Activated naive CD8-positive, alpha-beta T cell treated with anti-CD3 and anti-CD28 coated beads, Interleukin-2, amount 10 ng/mL, durations not matched to agents 7 days and 5 days (primary cell): ENCODE measurements around the gene CDH4. TPM values are rescaled to one million over a fixed set of nuclear protein-coding genes. Genes with fewer than 3 reads are reported as not detected.

Experiments
- ATAC-seq: fragments of 150-1000 bp; cut with Tn5 transposase; one replicate; pipeline ENCODE4 v1.10.0; 2021; ENCODE audit warnings: low read depth, moderate library complexity
- POLR2A ChIA-PET: fragments of 350-600 bp; sonication (Branson Sonifier 250); formaldehyde crosslinking; loops from one replicate; lab custom pipeline; 2021; ENCODE audit warnings: antibody characterized with exemption; lab: Charles Lee
- DNase-seq: peaks from one replicate; pipeline ENCODE4 v3.0.0; 2021
- H3K27ac Mint-ChIP-seq: one replicate; pipeline ENCODE4 v1.8.0; 2022; ENCODE audit warnings: mild to moderate bottlenecking, mixed read lengths
- H3K27me3 Mint-ChIP-seq: one replicate; pipeline ENCODE4 v1.8.0; 2022; ENCODE audit warnings: mild to moderate bottlenecking, moderate library complexity, mixed read lengths
- H3K36me3 Mint-ChIP-seq: one replicate; pipeline ENCODE4 v1.8.0; 2021; ENCODE audit warnings: mild to moderate bottlenecking, mixed read lengths
- H3K4me1 Mint-ChIP-seq: one replicate; pipeline ENCODE4 v1.8.0; 2021; ENCODE audit warnings: mixed read lengths
- H3K4me3 Mint-ChIP-seq: one replicate; pipeline ENCODE4 v1.8.0; 2022; ENCODE audit warnings: mild to moderate bottlenecking, moderate library complexity, mixed read lengths
- H3K9me3 Mint-ChIP-seq: one replicate; pipeline ENCODE4 v1.8.0; 2021; ENCODE audit warnings: mixed read lengths
- total RNA-seq, 2 experiments: library from RNA; stranded (reverse); gene quantifications; one replicate each; pipeline ENCODE4 v1.2.3, GENCODE V29; 2021

CDH4 gene
- total RNA-seq, 2 experiments from 2014 or later = 0.14 to 0.20 TPM

DNA sequence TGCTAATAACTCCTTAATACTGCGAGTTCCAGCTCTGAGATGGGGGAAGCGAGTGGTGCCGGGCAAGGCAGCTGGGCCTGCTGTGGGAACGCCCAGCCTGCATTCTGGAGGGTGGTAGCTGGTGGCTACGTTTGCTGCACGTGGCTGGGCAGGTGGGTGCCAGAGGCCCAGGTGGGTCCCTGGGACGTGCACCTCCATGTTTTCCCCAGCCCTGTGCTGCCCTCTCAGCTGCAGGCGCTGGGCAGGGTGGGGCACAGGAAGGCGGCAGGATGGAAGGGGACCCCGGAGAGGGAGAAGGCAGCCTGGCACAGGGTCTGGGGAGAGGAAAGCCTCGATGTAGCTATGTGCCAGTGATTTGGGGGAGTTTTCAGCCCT, 388.8 kb downstream of the CDH4 start:
- DNase-seq = no peak
- H3K27ac Mint-ChIP-seq = no peak overlapping the region
- no peaks in the 10 kb centered on the region for H3K4me1 Mint-ChIP-seq
- ATAC-seq = no peak
- no peaks in the 10 kb centered on the region for H3K9me3 Mint-ChIP-seq
- no peaks in the 10 kb centered on the region for H3K36me3 Mint-ChIP-seq
- no peak overlapping the region for H3K4me3 Mint-ChIP-seq
- no peaks in the 10 kb centered on the region for H3K27me3 Mint-ChIP-seq
- POLR2A ChIA-PET = no interaction called here

DNA sequence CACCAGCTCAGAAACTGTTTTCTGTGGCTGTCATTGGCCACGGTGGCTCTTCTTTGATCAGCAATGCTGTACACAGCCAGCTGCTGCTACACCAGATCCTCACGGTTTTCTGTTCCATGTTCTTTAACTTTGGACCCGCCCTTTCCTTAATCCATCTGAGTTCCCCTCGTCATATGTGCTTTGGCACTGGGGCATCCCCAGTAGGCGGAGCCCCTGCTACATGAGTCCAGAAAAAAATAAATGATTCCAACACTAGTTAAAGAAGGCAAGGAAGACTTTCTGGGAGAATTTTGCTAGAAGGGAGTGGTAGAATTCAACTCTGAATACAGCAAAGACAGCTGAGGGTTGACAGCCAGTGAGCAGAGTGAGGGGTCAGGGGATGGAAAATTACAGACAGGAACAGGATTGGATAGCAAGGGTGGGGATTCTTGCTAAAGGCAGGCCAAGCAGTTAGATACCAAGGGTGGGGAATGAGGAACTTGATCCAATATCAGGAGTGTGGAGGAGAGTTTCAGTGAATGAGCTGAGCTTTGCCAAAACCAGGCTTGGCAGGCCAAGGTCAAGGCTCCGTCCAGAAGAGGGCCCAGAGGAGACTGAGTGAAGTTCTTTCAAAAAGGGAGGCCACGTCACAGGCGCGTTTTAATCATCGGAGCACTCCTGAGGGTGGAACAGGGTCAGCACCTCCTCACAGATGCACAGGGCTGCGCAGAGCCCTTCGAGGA, 391.8 kb downstream of the CDH4 start:
- Mint-ChIP-seq H3K27ac (no peak overlapping the region), H3K27me3 (peaks cover 1% of the 10 kb centered on the region), H3K9me3 (no peaks in the 10 kb centered on the region), H3K4me1 (no peaks in the 10 kb centered on the region), H3K36me3 (no peaks in the 10 kb centered on the region), H3K4me3 (no peak overlapping the region)
- ATAC-seq (no peak), DNase-seq (no peak)
- POLR2A ChIA-PET = no interaction called here

DNA sequence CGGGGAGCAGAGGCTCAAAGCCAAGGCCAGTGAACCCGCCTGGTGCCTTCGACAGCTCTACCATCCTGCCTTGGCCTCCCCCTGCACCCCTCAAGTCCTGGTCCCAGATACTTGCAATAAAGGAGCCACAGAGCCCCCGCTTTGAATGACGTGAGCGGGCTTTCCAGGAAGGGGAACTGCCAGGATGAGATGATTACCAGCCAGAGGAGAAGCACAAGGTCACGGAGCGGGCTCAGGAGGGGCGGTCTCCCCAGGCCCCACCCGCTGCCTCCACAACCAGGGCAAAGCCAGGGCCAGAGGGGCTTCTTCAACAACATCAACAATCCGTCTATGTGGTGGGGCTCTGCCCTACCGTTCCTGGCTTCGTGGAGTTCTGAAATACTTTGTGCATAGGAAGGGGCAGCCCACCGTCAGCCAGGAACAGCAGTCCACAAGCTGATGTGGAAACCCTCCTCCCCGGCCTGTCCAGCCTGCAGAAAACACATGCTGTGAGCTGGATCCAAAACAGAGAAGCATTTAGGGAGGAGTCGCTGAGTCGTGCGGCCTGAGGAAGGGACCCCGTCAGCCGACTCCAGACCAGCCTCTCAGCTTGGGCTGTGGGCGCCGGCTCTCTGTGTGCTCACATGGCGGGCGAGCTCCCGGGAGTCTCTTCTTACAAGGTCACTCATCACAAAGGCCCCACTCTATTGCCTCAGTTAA, 392.5 kb downstream of the CDH4 start:
- Mint-ChIP-seq H3K4me1 (no peaks in the 10 kb centered on the region), H3K27me3 (peaks cover 1% of the 10 kb centered on the region), H3K27ac (no peak overlapping the region), H3K9me3 (no peaks in the 10 kb centered on the region), H3K36me3 (no peaks in the 10 kb centered on the region), H3K4me3 (no peak overlapping the region)
- DNase-seq (no peak), ATAC-seq (no peak)
- POLR2A ChIA-PET = no interaction called here

DNA sequence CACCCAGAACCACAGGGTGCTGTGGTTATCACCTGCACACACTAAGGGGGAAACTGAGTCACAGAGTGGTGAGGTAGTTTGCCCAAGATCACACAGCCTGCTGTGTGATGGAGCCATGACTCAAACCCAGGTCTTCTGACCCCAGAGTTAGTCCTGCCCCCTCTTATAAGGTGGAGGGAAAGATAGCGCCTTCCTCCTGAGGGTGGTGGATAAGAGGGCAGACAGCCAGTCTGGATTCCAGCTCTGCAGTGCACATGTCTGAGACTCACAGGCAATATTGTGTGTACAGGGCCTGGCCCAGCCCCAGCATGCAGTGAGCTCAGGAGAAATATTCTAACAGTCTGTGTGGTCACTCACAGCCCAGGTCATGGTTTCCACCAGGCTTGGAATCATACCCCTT, 393.7 kb downstream of the CDH4 start:
- DNase-seq = no peak
- H3K27ac Mint-ChIP-seq = no peak overlapping the region
- H3K4me1 Mint-ChIP-seq = no peaks in the 10 kb centered on the region
- POLR2A ChIA-PET = no interaction called here
- no peak for ATAC-seq
- H3K36me3 Mint-ChIP-seq = no peaks in the 10 kb centered on the region
- peaks cover 1% of the 10 kb centered on the region for H3K27me3 Mint-ChIP-seq
- no peaks in the 10 kb centered on the region for H3K9me3 Mint-ChIP-seq
- H3K4me3 Mint-ChIP-seq = no peak overlapping the region

DNA sequence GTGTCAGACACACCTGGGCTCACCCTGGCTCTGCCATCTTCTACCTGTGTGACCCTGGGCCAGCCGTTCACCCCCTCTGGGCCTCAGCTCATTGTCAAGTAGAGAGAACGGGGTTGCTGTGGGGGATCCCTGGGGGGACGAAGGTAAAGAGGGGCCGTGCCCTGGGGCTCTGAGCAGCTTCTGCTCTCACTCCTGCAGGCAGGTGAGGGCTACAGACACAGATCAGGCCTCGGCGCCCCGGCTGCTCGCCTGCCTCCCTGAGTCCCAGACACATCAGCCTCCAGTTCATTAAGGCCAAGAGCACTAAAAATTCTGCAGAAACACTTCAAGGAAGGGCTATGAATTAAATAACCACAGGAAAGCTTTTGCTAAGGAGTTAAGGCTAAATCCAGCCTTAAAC, 394.4 kb downstream of the CDH4 start:
- no peak for DNase-seq

DNA sequence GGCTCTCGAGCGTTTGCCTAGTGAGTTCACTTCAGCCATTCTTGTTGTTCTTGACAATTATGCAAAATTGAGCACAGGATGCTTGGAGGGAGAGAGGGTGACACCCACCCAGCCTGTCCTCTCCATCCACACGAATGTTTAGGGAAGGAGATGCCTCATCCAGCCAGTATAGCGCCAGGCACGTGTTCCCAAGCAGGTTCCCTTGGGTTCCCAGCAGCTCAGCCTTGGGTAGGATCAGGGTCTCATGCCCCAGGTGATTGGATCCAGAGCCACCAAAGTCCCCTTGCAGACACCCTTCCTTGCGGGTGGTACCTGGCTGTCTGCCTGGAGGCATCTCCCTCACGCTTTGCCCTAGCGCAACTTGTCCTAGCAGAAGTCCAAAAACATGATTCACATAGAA, 394.9 kb downstream of the CDH4 start:
- Mint-ChIP-seq H3K9me3 (no peaks in the 10 kb centered on the region), H3K27me3 (peaks cover 1% of the 10 kb centered on the region), H3K27ac (no peak overlapping the region), H3K4me1 (no peaks in the 10 kb centered on the region), H3K4me3 (no peak overlapping the region), H3K36me3 (no peaks in the 10 kb centered on the region)
- POLR2A ChIA-PET = no interaction called here
- no peak for ATAC-seq
- no peak for DNase-seq

More for the DNA sequence above, 394.4 kb downstream of the CDH4 start:
- Mint-ChIP-seq H3K27ac (no peak overlapping the region), H3K27me3 (peaks cover 1% of the 10 kb centered on the region), H3K9me3 (no peaks in the 10 kb centered on the region), H3K36me3 (no peaks in the 10 kb centered on the region), H3K4me1 (no peaks in the 10 kb centered on the region), H3K4me3 (no peak overlapping the region)
- POLR2A ChIA-PET = no interaction called here
- no peak for ATAC-seq

DNA sequence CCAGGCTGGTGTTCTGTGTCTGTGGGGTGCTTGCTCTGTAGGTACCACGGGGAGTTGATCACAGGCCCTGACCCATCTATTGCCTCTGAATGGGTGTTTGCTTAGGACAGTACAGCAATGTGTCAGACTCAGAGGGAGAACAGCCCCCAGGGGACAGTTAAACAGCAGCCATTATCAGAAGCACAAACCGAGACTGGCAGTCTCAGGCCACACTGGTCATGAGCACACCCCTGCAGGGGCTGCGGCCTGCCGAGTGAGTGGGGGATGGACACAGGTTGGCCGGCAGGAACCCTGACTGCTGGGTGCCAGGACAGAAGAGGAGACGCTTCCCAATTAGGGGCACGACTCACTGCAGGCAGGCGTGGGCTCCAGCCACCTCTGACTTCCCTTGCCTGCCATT, 395.6 kb downstream of the CDH4 start:
- no peak for DNase-seq
- Mint-ChIP-seq H3K4me1 (no peaks in the 10 kb centered on the region), H3K27me3 (peaks cover 1% of the 10 kb centered on the region), H3K36me3 (no peaks in the 10 kb centered on the region), H3K4me3 (no peak overlapping the region), H3K9me3 (no peaks in the 10 kb centered on the region), H3K27ac (no peak overlapping the region)
- no peak for ATAC-seq
- POLR2A ChIA-PET = no interaction called here

DNA sequence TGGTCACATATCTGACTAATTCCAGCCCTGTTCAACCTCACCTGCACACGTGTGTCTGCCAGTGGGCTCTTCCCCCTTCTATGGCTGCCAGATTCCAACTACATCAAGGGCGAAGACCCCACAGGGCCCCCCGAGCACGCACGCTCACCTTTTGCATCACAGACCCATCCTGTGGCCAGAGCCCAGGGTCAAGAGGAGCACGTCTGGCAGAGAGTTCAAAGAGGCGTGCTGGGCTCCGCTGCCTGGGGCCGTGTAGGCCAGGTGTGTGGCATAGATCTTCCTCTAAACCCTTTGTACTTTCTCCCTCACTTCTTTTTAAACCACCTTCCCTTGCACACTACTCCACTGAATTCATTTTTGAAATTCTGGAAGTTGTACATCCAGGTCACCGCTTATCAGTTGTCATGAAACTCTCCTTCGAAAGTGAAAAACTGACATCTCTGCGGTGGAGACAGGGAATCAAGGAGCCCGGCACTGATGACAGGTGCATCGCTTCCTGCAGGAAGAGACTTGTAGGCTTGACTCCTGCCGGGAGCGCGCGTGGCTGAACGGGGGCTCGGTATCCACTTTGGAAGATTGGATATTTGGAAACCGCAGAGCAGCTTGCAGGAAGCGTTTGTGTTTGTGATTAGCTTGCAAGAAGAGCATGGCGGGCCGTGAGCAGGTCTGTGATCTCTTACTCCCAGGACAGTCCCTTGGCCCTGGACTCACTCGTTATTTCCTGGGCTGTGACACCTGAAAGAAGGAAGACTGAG, 397.2 kb downstream of the CDH4 start:
- no peaks in the 10 kb centered on the region for H3K4me1 Mint-ChIP-seq
- DNase-seq (no peak), ATAC-seq (no peak)
- POLR2A ChIA-PET = no interaction called here
- peaks cover 1% of the 10 kb centered on the region for H3K27me3 Mint-ChIP-seq
- H3K36me3 Mint-ChIP-seq = no peaks in the 10 kb centered on the region
- no peak overlapping the region for H3K4me3 Mint-ChIP-seq
- H3K27ac Mint-ChIP-seq = no peak overlapping the region
- no peaks in the 10 kb centered on the region for H3K9me3 Mint-ChIP-seq

DNA sequence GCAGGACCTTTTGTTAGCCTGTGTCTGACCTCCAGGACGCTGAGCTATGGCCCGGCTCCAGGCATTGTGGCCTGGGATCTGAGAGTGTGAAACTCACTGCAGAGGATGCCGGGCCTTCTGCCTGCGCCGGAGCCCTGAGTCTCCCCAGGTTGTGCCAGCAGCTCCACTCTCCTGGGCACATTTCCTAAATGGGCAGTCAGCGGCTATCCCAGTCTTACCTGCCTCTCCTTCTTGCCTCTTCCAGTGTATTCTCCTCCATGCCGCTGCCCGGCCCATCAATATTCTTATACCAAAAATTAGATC, 397.8 kb downstream of the CDH4 start:
- Mint-ChIP-seq H3K36me3 (no peaks in the 10 kb centered on the region), H3K4me1 (no peaks in the 10 kb centered on the region), H3K4me3 (no peak overlapping the region), H3K9me3 (no peaks in the 10 kb centered on the region), H3K27ac (no peak overlapping the region), H3K27me3 (peaks cover 1% of the 10 kb centered on the region)
- no peak for ATAC-seq
- POLR2A ChIA-PET = no interaction called here
- DNase-seq = no peak

DNA sequence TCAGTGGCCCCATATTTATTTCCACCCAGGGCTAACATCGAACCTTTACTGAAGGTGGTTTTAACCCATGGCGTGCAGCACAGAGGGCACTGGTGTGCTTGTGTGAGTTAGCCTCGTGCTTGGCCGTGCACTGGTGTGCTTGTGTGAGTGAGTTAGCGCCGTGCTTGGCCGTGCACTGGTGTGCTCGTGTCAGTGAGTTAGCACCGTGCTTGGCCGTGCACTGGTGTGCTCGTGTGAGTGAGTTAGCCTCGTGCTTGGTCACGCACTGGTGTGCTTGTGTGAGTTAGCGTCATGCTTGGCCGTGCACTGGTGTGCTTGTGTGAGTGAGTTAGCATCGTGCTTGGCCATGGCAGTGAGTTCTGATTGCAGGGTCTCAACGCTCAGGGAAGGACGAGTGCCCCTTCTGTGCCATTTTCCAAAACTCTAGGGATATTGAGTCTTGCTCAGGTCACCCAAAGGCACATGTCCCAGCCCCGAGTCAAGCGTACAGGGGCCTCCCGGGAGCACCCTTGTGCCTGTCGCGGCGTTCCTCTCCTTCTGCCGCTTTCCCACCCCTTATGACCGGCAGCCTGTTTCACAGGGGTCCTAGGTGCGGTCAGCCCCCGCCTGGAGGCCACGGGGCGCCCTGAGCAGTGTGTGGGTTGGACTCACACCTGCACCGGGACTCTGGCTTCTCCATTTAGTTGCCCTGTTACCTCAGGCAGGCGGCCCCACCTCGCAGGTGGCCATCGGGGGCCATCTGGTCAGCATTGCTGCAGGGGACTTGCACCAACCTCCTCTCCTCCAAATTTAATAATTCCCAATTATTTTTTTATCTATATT, 399.1 kb downstream of the CDH4 start:
- POLR2A ChIA-PET = no interaction called here
- Mint-ChIP-seq H3K4me3 (no peak overlapping the region), H3K27me3 (peaks cover 1% of the 10 kb centered on the region), H3K9me3 (no peaks in the 10 kb centered on the region), H3K27ac (no peak overlapping the region), H3K36me3 (no peaks in the 10 kb centered on the region), H3K4me1 (no peaks in the 10 kb centered on the region)
- DNase-seq = no peak
- ATAC-seq = no peak

DNA sequence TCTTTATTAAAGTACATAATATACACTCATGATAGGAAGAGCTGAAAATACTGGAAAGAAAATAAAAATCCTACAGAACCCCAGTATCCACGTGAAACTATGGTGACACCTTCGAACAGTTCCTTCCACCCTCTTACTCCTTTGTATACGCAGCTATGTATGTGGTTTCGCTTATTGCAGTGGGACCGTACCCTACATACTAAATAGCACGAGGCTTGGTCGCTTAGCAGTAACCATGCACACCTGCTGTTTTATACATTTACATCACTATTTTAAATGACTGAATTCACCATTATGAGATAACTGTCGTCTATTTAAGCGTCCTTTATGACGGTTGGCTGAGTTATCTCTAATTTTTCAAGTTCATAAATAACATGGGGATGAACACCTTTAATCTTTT, 400.1 kb downstream of the CDH4 start:
- H3K36me3 Mint-ChIP-seq = no peaks in the 10 kb centered on the region
- no peaks in the 10 kb centered on the region for H3K27me3 Mint-ChIP-seq
- POLR2A ChIA-PET = no interaction called here
- H3K27ac Mint-ChIP-seq = no peak overlapping the region
- no peak for DNase-seq
- ATAC-seq = no peak
- H3K4me1 Mint-ChIP-seq = no peaks in the 10 kb centered on the region
- no peak overlapping the region for H3K4me3 Mint-ChIP-seq
- no peaks in the 10 kb centered on the region for H3K9me3 Mint-ChIP-seq

DNA sequence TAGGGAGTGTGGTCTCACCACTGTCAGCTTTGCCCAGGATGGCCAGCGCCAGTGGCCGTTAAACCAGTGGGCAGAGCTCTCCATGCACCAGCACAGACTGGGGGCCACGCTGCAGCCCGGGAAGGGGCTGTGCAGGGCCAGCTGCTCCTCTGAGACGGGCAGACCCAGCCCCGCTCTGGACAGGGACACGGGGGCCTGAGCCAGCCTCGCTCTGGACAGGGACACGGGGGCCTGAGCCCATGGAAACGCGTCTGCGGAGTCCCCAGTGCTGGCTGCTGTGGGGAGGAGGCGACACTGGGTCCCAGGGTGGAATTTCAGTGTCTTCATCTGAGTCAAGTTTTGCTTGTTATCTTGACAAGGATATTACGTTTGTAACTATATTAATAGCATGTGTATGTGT, 402.7 kb downstream of the CDH4 start:
- Mint-ChIP-seq H3K27ac (no peak overlapping the region), H3K9me3 (no peaks in the 10 kb centered on the region), H3K36me3 (no peaks in the 10 kb centered on the region), H3K4me3 (no peak overlapping the region), H3K4me1 (no peaks in the 10 kb centered on the region), H3K27me3 (no peaks in the 10 kb centered on the region)
- no peak for ATAC-seq
- DNase-seq = no peak
- POLR2A ChIA-PET = no interaction called here

DNA sequence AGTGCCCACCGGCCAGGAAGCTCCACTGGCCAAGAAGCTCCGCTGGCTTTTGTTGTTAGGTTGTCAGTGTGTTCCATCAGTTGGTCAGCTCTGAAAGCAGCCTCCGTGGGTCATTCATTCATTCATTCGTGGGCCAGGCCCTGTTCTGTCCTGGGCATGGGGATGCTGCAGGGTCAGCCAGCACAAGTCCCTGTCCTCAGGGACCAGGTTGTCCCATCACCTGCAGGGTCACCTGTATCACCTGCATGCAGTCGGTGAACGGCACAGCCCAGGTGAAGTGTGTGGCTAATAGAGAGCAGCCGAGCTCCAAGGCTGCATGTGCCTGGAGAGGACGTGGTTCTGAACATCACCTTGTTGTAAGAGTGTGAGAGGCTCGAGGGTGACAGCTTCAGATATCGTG, 403.5 kb downstream of the CDH4 start:
- no peaks in the 10 kb centered on the region for H3K4me1 Mint-ChIP-seq
- DNase-seq (no peak), ATAC-seq (no peak)
- H3K27me3 Mint-ChIP-seq = no peaks in the 10 kb centered on the region
- no peak overlapping the region for H3K27ac Mint-ChIP-seq
- no peak overlapping the region for H3K4me3 Mint-ChIP-seq
- H3K36me3 Mint-ChIP-seq = no peaks in the 10 kb centered on the region
- POLR2A ChIA-PET = no interaction called here
- H3K9me3 Mint-ChIP-seq = no peaks in the 10 kb centered on the region
